ENCODE measurements around the gene LRTM2. TPM values are rescaled to one million over a fixed set of nuclear protein-coding genes. Genes with fewer than 3 reads are reported as not detected.
A peak's percentile ranks its signal among the peaks of the same experiment; 100 is the strongest.

LRTM2 gene
- total and polyA plus RNA-seq, 11 donors, result not detected

- no peaks in the 10 kb centered on the region for H3K9me3 ChIP-seq
- intact Hi-C loops (cut with DNase I), result no loop called here
- peaks cover 0 to 82% (median 27%) of the 10 kb centered on the region in 9 donors for H3K27me3 ChIP-seq
- H3K36me3 ChIP-seq, result no peaks in the 10 kb centered on the region
- 71 to 81% (median 75%) methylated on average over 9 to 15 of the region's 15 CpGs for WGBS, 4 donors
- no peak for TF ChIP-seq POLR2A (IDR thresholded peaks at IDR 0.05)
- H3K4me3 ChIP-seq, result no peak overlapping the region
- ATAC-seq (no peak), DNase-seq (peak in 1 of 5 donors; percentile 13)
- H3K4me1 ChIP-seq, result peaks cover 0 to 3% (median 0%) of the 10 kb centered on the region in 12 donors
- H3K27ac ChIP-seq, result no peak overlapping the region
Measured at GRCh38 chr12:1826401-1826800, 6.0 kb downstream of the LRTM2 start.

DNA sequence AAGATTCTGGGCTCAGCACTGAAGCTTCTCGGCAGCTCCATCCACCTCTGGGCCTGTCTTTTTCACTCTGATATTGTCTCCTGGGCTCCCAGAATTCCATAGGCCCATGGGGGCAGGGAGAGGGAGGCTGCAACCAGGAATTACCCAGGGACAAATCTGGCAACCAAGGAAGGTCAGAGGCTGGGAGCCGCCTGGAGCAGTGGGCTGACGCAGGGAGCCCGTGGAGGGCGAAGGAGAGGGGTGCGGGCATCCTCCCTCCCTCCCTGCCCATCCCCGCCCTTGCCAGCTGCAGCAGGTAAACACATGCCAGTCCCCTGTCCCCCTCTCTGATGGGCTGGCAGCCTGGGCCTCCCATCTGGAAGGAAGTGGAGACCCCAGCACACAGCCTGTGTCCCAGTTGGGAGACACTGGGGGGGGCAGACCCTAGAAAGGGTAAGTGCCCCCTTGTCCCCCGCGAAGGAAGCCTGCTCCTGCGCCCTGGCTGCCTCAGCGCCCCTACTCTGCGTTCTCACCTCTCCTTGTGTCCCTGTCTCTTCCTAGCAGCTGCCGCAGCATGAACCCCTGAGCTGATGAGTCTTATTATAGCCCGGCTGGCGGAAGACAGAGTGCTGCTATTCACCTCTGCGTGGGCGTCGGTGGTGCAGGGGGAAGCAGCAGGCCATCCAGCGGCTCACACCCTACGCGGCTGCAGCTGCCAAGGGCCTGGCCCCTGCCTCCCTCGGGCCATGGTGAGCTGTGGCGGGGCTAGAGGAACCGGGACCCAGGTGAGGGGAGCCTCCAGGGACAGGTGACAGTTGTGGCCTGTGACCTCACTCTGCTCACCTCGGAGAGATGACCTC lies 6.7 kb downstream of the LRTM2 start:
- no peak overlapping the region for H3K27ac ChIP-seq
- intact Hi-C loops (cut with DNase I), result no loop called here
- peaks cover 0 to 3% (median 0%) of the 10 kb centered on the region in 12 donors for H3K4me1 ChIP-seq
- no peak for ATAC-seq
- DNase-seq, result peak in 2 of 5 donors; percentile 18 to 44
- no peaks in the 10 kb centered on the region for H3K36me3 ChIP-seq
- H3K4me3 ChIP-seq, result no peak overlapping the region
- WGBS, 4 donors, result 64 to 80% (median 71%) methylated on average over 12 to 25 of the region's 25 CpGs
- peaks cover 0 to 80% (median 27%) of the 10 kb centered on the region in 9 donors for H3K27me3 ChIP-seq
- H3K9me3 ChIP-seq, result no peaks in the 10 kb centered on the region
- TF ChIP-seq CTCF (IDR thresholded peaks at IDR 0.05) (no peak), POLR2A (IDR thresholded peaks at IDR 0.05) (no peak)

GRCh38 chr12:1827826-1828805 lies 7.8 kb downstream of the LRTM2 start:
- 81 to 86% (median 82%) methylated on average over 28 to 38 of the region's 38 CpGs for WGBS, 4 donors
- peak in 2 of 5 donors; percentile 22 to 35 for DNase-seq
- no peaks in the 10 kb centered on the region for H3K9me3 ChIP-seq
- intact Hi-C loops (cut with DNase I), result no loop called here
- peaks cover 0 to 78% (median 17%) of the 10 kb centered on the region in 9 donors for H3K27me3 ChIP-seq
- H3K36me3 ChIP-seq, result no peaks in the 10 kb centered on the region
- TF ChIP-seq CTCF (IDR thresholded peaks at IDR 0.05) (no peak), POLR2A (IDR thresholded peaks at IDR 0.05) (no peak)
- no peak for ATAC-seq
- H3K4me3 ChIP-seq, result no peak overlapping the region
- no peak overlapping the region for H3K27ac ChIP-seq
- peaks cover 0 to 3% (median 0%) of the 10 kb centered on the region in 12 donors for H3K4me1 ChIP-seq

GRCh38 chr12:1828856-1829255 lies 8.5 kb downstream of the LRTM2 start:
- ATAC-seq (no peak), DNase-seq (peak in 1 of 5 donors; percentile 32)
- H3K4me3 ChIP-seq, result no peak overlapping the region
- no peaks in the 10 kb centered on the region for H3K9me3 ChIP-seq
- intact Hi-C loops (cut with DNase I), result no loop called here
- 50 to 56% (median 54%) methylated on average over 16 of the region's 16 CpGs for WGBS, 4 donors
- H3K4me1 ChIP-seq, result peaks cover 0 to 3% (median 0%) of the 10 kb centered on the region in 12 donors
- TF ChIP-seq POLR2A (IDR thresholded peaks at IDR 0.05) (no peak), CTCF (IDR thresholded peaks at IDR 0.05) (no peak)
- no peaks in the 10 kb centered on the region for H3K36me3 ChIP-seq
- H3K27ac ChIP-seq, result no peak overlapping the region
- H3K27me3 ChIP-seq, result peaks cover 0 to 77% (median 15%) of the 10 kb centered on the region in 9 donors
